ENCODE data around the gene BAZ1B. TPM values are rescaled to one million over a fixed set of nuclear protein-coding genes. Genes with fewer than 3 reads are reported as not detected.
A peak's percentile ranks its signal among the peaks of the same experiment; 100 is the strongest.
"Not testable (repeated sequence)": the region's sequence is repeated elsewhere in the genome, so short reads cannot be mapped to it uniquely, and the experiment has no call there.

BAZ1B gene
- total RNA-seq, 2 experiments from 2014 or later: 111 to 112 TPM

DNA sequence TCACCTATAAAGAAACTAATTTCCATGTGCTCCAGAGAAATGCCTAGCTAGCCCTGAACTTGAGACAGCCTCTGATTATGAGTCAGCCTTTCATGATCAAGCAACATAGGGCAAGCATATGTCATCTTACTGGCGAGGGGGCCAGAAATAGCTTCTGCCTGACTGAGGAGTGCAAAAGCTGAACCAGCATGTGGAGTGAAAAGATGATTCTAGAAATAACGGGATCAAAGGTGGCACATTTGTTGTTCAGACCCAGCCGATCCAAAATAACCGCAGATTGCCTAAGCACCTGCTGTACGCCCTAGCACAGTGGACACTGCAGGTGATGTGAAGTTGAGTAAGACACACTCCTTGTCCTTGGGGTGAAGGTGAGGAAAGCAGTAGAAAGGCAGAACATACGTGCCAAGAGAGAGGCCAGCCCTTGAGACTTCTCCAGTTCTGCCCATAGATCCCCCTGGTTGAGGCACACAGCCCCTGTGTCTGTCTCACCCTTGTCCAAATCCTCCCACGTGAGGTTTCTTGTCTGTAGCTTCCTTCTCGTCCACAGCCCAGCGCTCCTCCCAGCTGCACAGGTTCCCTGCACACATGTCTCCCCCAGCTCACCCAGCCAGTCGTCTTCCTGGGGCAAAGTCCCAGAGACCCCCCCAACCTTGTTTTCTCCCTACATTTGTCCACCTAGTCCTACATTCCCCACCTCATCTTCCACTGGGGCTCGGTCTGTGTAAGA is 38.2 kb upstream of the BAZ1B start:
- Mint-ChIP-seq H3K9me3 (ENCODE audit: insufficient read depth) (no peaks in the 10 kb centered on the region), H3K4me3 (no peak overlapping the region), H3K27me3 (ENCODE audit: low read depth) (peaks cover 6% of the 10 kb centered on the region), H3K27ac (no peak overlapping the region), H3K4me1 (ENCODE audit: low read depth) (peaks cover 15% of the 10 kb centered on the region), H3K36me3 (ENCODE audit: low read depth) (peaks cover 12% of the 10 kb centered on the region)
- CTCF ChIA-PET: interaction anchor here (1.3 kb wide), 1 partner anchor 47 kb away, joined by 6 read pairs; no protein-coding TSS in a partner anchor
- DNase-seq: no peak
- POLR2A ChIA-PET: interaction anchor here (1.5 to 1.6 kb wide), 2 partner anchors 18 to 35 kb away, joined by 4 to 6 read pairs; partner anchors contain the start of gene TBL2
- ATAC-seq: no peak

DNA sequence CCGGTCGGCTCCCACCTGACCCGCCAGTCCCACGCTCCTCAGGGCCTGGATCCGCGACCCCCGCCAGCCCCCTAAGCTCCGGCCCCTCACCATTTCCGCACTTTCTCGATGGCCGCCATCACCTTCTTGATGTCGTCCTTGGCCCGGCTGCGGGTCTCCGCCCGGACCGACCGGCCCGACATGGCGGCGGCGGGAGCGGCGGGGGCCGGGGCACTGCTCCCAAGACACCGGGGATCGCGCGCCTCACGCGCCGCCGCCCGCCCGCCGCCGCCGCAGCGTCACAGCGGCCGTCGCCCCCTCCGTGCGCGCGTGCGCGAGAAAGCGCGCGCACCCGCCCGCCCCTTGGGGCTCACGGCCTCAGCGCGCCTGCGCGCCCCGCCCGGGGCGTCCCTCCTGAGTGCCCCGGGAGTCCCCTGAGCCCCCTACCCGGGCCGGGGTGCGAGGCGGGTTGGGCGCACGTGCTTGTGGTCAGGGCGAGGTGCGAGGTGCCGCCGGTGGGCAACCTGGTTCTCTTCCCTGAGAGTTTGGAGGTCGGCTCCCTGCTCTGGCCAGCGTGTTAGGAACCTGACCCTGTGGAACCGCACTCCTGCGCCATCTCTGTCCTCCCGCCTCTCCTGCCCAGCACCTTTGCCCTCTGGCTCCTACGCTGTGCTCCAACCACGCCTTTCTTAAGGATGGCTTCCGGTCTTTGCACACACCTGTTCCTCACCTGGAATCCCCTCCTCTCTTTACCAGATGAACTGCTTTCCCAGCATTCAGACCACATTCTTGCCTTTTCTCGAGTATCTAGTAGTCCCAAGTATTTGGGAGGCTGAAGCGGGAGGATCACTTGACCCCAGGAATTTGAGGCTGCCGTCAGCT is 35.5 kb upstream of the BAZ1B start, which contains the start of gene BCL7B:
TSS of gene BCL7B (minus strand) at position 294 of the 861 bp plus-strand sequence. CDS start at position 182, 112 bp downstream.
- CTCF ChIA-PET: interaction anchor here (0.7 to 1.3 kb wide), 4 partner anchors 10 to 106 kb away, joined by 3 to 5 read pairs (median 3); partner anchors contain the start of gene TBL2

DNA sequence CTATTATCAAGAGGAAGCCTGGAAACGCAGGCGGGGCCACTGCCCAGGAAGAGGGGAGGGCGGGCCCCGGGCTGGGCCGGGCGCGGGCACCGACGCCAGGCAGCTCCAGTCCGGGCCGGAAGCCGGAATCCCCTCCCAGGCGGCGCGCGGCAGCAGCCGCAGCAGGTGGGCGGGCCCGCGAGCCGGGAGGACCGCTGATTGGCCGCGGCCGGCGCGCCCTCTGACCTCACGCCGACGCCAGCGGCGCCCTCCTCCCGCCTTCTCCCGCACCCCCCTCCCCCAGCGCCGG is 35.0 kb upstream of the BAZ1B start:
- Mint-ChIP-seq H3K27me3 (ENCODE audit: low read depth) (peaks cover 6% of the 10 kb centered on the region), H3K4me3 (peak overlapping the region; percentile 90), H3K27ac (peak overlapping the region; percentile 95), H3K9me3 (ENCODE audit: insufficient read depth) (no peaks in the 10 kb centered on the region), H3K36me3 (ENCODE audit: low read depth) (peaks cover 31% of the 10 kb centered on the region), H3K4me1 (ENCODE audit: low read depth) (peaks cover 32% of the 10 kb centered on the region)
- ChIA-PET POLR2A (interaction anchor here (0.6 to 3.7 kb wide), 11 partner anchors 9 to 182 kb away, joined by 3 to 50 read pairs (median 4); partner anchors contain the start of genes ABHD11, BAZ1B and TBL2), CTCF (interaction anchor here (0.7 to 1.3 kb wide), 4 partner anchors 11 to 105 kb away, joined by 3 to 5 read pairs (median 4); no protein-coding TSS in a partner anchor)
- ATAC-seq (peak; percentile 95), DNase-seq (peak; percentile 93)

More for the DNA sequence above, 35.5 kb upstream of the BAZ1B start, which contains the start of gene BCL7B:
- peaks cover 30% of the 10 kb centered on the region for H3K4me1 Mint-ChIP-seq (ENCODE audit: low read depth)
- peak within 1 kb of the TSS; percentile 95 for H3K27ac Mint-ChIP-seq
- POLR2A ChIA-PET: interaction anchor here (0.7 to 3.7 kb wide), 11 partner anchors 8 to 181 kb away, joined by 3 to 50 read pairs (median 4); partner anchors contain the start of genes ABHD11, BAZ1B and TBL2
- H3K27me3 Mint-ChIP-seq (ENCODE audit: low read depth): peaks cover 6% of the 10 kb centered on the region
- ATAC-seq (peak; percentile 66), DNase-seq (peak; percentile 78)
- H3K9me3 Mint-ChIP-seq (ENCODE audit: insufficient read depth): no peaks in the 10 kb centered on the region
- peak within 1 kb of the TSS; percentile 90 for H3K4me3 Mint-ChIP-seq
- H3K36me3 Mint-ChIP-seq (ENCODE audit: low read depth): peaks cover 26% of the 10 kb centered on the region

DNA sequence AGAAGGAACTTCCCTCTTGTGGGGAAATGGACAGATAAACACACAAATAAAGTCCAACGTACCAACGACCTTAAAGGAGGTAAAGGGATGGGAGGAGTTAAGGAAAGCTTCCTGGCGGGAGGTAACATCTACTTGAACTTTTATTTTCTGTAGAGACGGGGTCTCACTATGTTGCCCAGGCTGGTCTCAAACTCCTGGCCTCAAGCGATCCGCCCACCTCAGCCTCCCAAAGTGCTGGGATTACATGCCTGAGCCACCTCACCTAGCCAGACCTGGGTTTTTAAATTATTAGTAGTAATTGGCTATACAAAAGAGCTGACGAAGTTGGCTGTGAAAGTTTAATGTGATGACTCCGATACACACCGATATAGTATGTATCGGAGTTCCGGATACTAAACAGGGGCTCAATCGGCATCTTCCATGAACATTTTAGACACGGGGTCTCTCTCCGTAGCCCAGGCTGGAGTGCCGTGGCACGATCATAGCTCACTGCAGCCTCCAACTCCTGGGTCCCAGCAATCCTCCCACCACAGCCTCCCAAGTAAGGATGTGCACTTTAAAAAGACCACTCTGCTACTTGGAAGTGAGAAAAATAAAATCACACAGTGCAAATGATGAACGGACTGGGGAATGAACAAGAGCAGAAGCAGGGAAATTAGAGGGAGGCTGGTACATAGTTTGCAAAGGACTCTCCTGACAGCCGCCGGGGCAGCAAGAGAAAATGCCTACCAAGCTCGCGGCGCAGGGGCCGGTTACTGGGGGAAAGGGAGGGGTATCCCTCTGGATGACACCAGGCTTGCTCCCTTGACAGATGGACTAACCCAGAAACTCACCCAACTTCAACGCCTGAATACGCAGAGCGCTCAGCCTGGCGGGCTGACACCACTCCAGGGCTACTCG is 34.4 kb upstream of the BAZ1B start:
- DNase-seq (no peak), ATAC-seq (no peak)
- peaks cover 32% of the 10 kb centered on the region for H3K36me3 Mint-ChIP-seq (ENCODE audit: low read depth)
- peaks cover 33% of the 10 kb centered on the region for H3K4me1 Mint-ChIP-seq (ENCODE audit: low read depth)
- POLR2A ChIA-PET: interaction anchor here (0.6 to 3.7 kb wide), 11 partner anchors 8 to 182 kb away, joined by 3 to 50 read pairs (median 4); partner anchors contain the start of genes ABHD11, BAZ1B and TBL2
- peak overlapping the region; percentile 90 for H3K4me3 Mint-ChIP-seq
- no peaks in the 10 kb centered on the region for H3K9me3 Mint-ChIP-seq (ENCODE audit: insufficient read depth)
- CTCF ChIA-PET: interaction anchor here (0.7 to 1.3 kb wide), 7 partner anchors 11 to 105 kb away, joined by 3 to 5 read pairs (median 3); no protein-coding TSS in a partner anchor
- peaks cover 6% of the 10 kb centered on the region for H3K27me3 Mint-ChIP-seq (ENCODE audit: low read depth)
- peak overlapping the region; percentile 81 for H3K27ac Mint-ChIP-seq

GRCh38 chr7:73555411-73555982 is 33.4 kb upstream of the BAZ1B start:
- Mint-ChIP-seq H3K4me1 (ENCODE audit: low read depth) (peaks cover 37% of the 10 kb centered on the region), H3K9me3 (ENCODE audit: insufficient read depth) (no peaks in the 10 kb centered on the region), H3K27me3 (ENCODE audit: low read depth) (peaks cover 3% of the 10 kb centered on the region), H3K36me3 (ENCODE audit: low read depth) (peaks cover 38% of the 10 kb centered on the region), H3K4me3 (peak overlapping the region; percentile 90), H3K27ac (peak overlapping the region; percentile 81)
- no peak for ATAC-seq
- ChIA-PET POLR2A (interaction anchor here (3.7 kb wide), 1 partner anchor 34 kb away, joined by 50 read pairs; the partner anchor contains the start of gene BAZ1B), CTCF (interaction anchor here (0.9 to 1.2 kb wide), 3 partner anchors 21 to 37 kb away, joined by 3 read pairs; no protein-coding TSS in a partner anchor)
- DNase-seq: no peak

DNA sequence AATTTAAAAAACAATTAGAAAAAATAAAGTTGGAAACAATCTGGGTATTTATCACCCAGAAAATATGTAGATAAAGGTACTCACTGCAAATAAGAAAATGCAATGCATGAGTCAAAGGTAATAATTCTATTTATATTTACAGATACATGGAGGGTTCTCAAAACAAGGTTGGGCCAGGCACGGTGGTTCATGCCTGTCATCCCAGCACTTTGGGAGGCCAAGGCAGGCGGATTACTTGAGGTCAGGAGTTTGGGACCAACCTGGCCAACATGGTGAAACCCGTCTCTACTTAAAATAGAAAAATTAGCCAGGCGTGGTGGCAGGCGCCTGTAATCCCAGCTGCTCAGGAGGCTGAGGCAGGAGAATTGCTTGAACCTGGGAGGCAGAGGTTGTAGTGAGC is 28.0 kb upstream of the BAZ1B start:
- ChIA-PET CTCF (interaction anchor here (1.2 kb wide), 2 partner anchors 72 to 99 kb away, joined by 3 to 4 read pairs; no protein-coding TSS in a partner anchor), POLR2A (interaction anchor here (1.0 kb wide), 1 partner anchor 30 kb away, joined by 3 read pairs; no protein-coding TSS in a partner anchor)
- DNase-seq; H3K27ac Mint-ChIP-seq; H3K9me3 Mint-ChIP-seq (ENCODE audit: insufficient read depth); H3K27me3 Mint-ChIP-seq (ENCODE audit: low read depth); H3K4me3 Mint-ChIP-seq; ATAC-seq: not testable (repeated sequence)
- Mint-ChIP-seq H3K4me1 (ENCODE audit: low read depth) (peaks cover 40% of the 10 kb centered on the region), H3K36me3 (ENCODE audit: low read depth) (peaks cover 51% of the 10 kb centered on the region)

DNA sequence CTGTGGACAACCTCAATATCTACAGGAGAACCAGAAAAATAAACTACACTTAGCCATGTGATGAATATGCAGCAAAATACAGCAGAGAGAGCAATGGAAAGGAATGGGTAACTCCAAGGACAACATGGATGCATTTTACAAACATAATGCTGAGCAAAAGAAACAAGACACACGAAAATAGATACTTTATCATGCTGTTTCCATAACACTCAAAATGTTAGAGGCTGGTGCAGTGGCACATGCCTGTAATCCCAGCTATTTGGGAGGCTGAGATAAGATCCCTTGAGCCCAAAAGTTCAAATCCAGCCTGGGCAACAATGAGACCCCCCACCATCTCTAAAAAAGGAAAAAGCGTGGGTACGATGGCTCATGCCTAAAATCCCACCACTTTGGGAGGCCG is 27.1 kb upstream of the BAZ1B start:
- H3K36me3 Mint-ChIP-seq (ENCODE audit: low read depth): peaks cover 43% of the 10 kb centered on the region

GRCh38 chr7:73547841-73548240 is 25.7 kb upstream of the BAZ1B start:
- ChIA-PET CTCF (interaction anchor here (0.9 to 2.0 kb wide), 4 partner anchors 19 to 30 kb away, joined by 3 to 6 read pairs (median 5); partner anchors contain the start of genes BAZ1B and TBL2), POLR2A (interaction anchor here (0.6 to 1.2 kb wide), 6 partner anchors 9 to 26 kb away, joined by 3 to 5 read pairs (median 4); partner anchors contain the start of genes BAZ1B and BCL7B)
- DNase-seq (no peak), ATAC-seq (no peak)
- no peaks in the 10 kb centered on the region for H3K9me3 Mint-ChIP-seq (ENCODE audit: insufficient read depth)
- no peak overlapping the region for H3K4me3 Mint-ChIP-seq
- peaks cover 30% of the 10 kb centered on the region for H3K4me1 Mint-ChIP-seq (ENCODE audit: low read depth)
- H3K27me3 Mint-ChIP-seq (ENCODE audit: low read depth): no peaks in the 10 kb centered on the region
- no peak overlapping the region for H3K27ac Mint-ChIP-seq
- peaks cover 46% of the 10 kb centered on the region for H3K36me3 Mint-ChIP-seq (ENCODE audit: low read depth)

More for the DNA sequence above, 27.1 kb upstream of the BAZ1B start:
- no peak for ATAC-seq
- no peaks in the 10 kb centered on the region for H3K27me3 Mint-ChIP-seq (ENCODE audit: low read depth)
- H3K9me3 Mint-ChIP-seq (ENCODE audit: insufficient read depth): no peaks in the 10 kb centered on the region
- no peak overlapping the region for H3K27ac Mint-ChIP-seq
- CTCF ChIA-PET: interaction anchor here (1.2 kb wide), 2 partner anchors 71 to 98 kb away, joined by 3 to 4 read pairs; no protein-coding TSS in a partner anchor
- peaks cover 33% of the 10 kb centered on the region for H3K4me1 Mint-ChIP-seq (ENCODE audit: low read depth)
- no peak for DNase-seq
- POLR2A ChIA-PET: interaction anchor here (0.6 to 1.0 kb wide), 3 partner anchors 10 to 29 kb away, joined by 3 to 7 read pairs (median 3); no protein-coding TSS in a partner anchor
- H3K4me3 Mint-ChIP-seq: no peak overlapping the region

GRCh38 chr7:73544678-73545077 is 22.6 kb upstream of the BAZ1B start:
- H3K27ac Mint-ChIP-seq: no peak overlapping the region
- H3K9me3 Mint-ChIP-seq (ENCODE audit: insufficient read depth): no peaks in the 10 kb centered on the region
- peaks cover 54% of the 10 kb centered on the region for H3K36me3 Mint-ChIP-seq (ENCODE audit: low read depth)
- ATAC-seq: no peak
- no peak overlapping the region for H3K4me3 Mint-ChIP-seq
- CTCF ChIA-PET: no interaction called here
- H3K4me1 Mint-ChIP-seq (ENCODE audit: low read depth): peaks cover 21% of the 10 kb centered on the region
- no peak for DNase-seq
- POLR2A ChIA-PET: no interaction called here
- no peaks in the 10 kb centered on the region for H3K27me3 Mint-ChIP-seq (ENCODE audit: low read depth)

- POLR2A ChIA-PET: interaction anchor here (0.9 to 1.0 kb wide), 2 partner anchors 19 to 36 kb away, joined by 3 read pairs; partner anchors contain the start of gene TBL2
- Mint-ChIP-seq H3K27ac (no peak overlapping the region), H3K27me3 (ENCODE audit: low read depth) (no peaks in the 10 kb centered on the region), H3K4me3 (no peak overlapping the region), H3K4me1 (ENCODE audit: low read depth) (peaks cover 8% of the 10 kb centered on the region), H3K36me3 (ENCODE audit: low read depth) (peaks cover 61% of the 10 kb centered on the region), H3K9me3 (ENCODE audit: insufficient read depth) (no peaks in the 10 kb centered on the region)
- no peak for ATAC-seq
- CTCF ChIA-PET: no interaction called here
- no peak for DNase-seq
Observed at GRCh38 chr7:73541722-73542121, 19.6 kb upstream of the BAZ1B start.
